Neuronal stem cell (in vitro differentiated cells): ENCODE data around the gene RPUSD1.

Experiments
- DNase-seq: peaks from one replicate; pipeline ENCODE4 v3.0.0-alpha.2; 2013; ENCODE audit warnings: low spot score
- H2AFZ ChIP-seq: one replicate; pipeline ENCODE4 v1.6.1; 2013; ENCODE audit warnings: mild to moderate bottlenecking, low read length, inconsistent platforms
- H2AK5ac ChIP-seq: 2 replicates; pipeline ENCODE4 v1.6.1; 2013; ENCODE audit warnings: low read depth, mild to moderate bottlenecking, inconsistent platforms, low read length, moderate library complexity, mixed read lengths
- H2BK120ac ChIP-seq: 2 replicates; pipeline ENCODE4 v1.6.1; 2013; ENCODE audit warnings: low read depth, mild to moderate bottlenecking, inconsistent platforms, low read length, moderate library complexity, mixed read lengths
- H2BK12ac ChIP-seq: one replicate; pipeline ENCODE4 v1.6.1; 2013; ENCODE audit warnings: low read length, inconsistent platforms
- H2BK15ac ChIP-seq: 2 replicates; pipeline ENCODE4 v1.6.1; 2013; ENCODE audit warnings: mild to moderate bottlenecking, low read length, inconsistent platforms, mixed read lengths
- H2BK5ac ChIP-seq: one replicate; pipeline ENCODE4 v1.6.1; 2013; ENCODE audit warnings: inconsistent platforms, mild to moderate bottlenecking, low read length, moderate library complexity
- H3K14ac ChIP-seq: one replicate; pipeline ENCODE4 v1.6.1; 2013; ENCODE audit warnings: low read length, inconsistent platforms
- H3K18ac ChIP-seq: 2 replicates; pipeline ENCODE4 v1.6.1; 2013; ENCODE audit warnings: low read length, inconsistent platforms
- H3K23ac ChIP-seq: 2 replicates; pipeline ENCODE4 v1.6.1; 2013; ENCODE audit warnings: low read depth, mild to moderate bottlenecking, mixed read lengths, low read length, inconsistent platforms; ENCODE audit not compliant: poor library complexity
- H3K27ac ChIP-seq: replicated peaks from 3 replicates; pipeline ENCODE4 v1.5.1; 2013; ENCODE audit warnings: low read length, inconsistent platforms
- H3K27me3 ChIP-seq, 3 experiments: 2 replicates each; pipeline ENCODE4 v1.6.1; 2013; ENCODE audit warnings: low read length in 3 of 3, mild to moderate bottlenecking in 2 of 3, inconsistent platforms in 1 of 3, low read depth in 1 of 3, mixed read lengths in 1 of 3, moderate library complexity in 1 of 3; ENCODE audit not compliant: control insufficient read depth in 3 of 3, insufficient read depth in 3 of 3
- H3K36me3 ChIP-seq, 2 donors: replicated peaks in 1 of 2; 2 replicates each; pipeline ENCODE4 v1.6.1; 2013; ENCODE audit warnings: low read length in 2 of 2; ENCODE audit not compliant: control insufficient read depth in 2 of 2, insufficient read depth in 2 of 2
- H3K4ac ChIP-seq: 2 replicates; pipeline ENCODE4 v1.6.1; 2013; ENCODE audit warnings: inconsistent platforms, mild to moderate bottlenecking, low read length, moderate library complexity
- H3K4me1 ChIP-seq, 2 donors: 1 replicate in 1 of 2; 2 replicates in 1 of 2; pipeline ENCODE4 v1.6.1; 2013; ENCODE audit warnings: low read length in 2 of 2, low read depth in 1 of 2; ENCODE audit not compliant: control insufficient read depth in 2 of 2, insufficient read depth in 1 of 2
- H3K4me2 ChIP-seq: one replicate; pipeline ENCODE4 v1.6.1; 2013; ENCODE audit warnings: mild to moderate bottlenecking, low read length, inconsistent platforms; ENCODE audit not compliant: insufficient read depth, poor library complexity, severe bottlenecking
- H3K4me3 ChIP-seq, 2 donors: 2 replicates each; pipeline ENCODE4 v1.5.1; 2013; ENCODE audit warnings: low read length in 2 of 2, mild to moderate bottlenecking in 2 of 2, inconsistent platforms in 1 of 2, moderate library complexity in 1 of 2
- H3K79me1 ChIP-seq: one replicate; pipeline ENCODE4 v1.6.1; 2013; ENCODE audit warnings: low read depth, mild to moderate bottlenecking, inconsistent platforms, low read length, moderate library complexity
- H3K9ac ChIP-seq: one replicate; pipeline ENCODE4 v1.6.1; 2013; ENCODE audit warnings: mild to moderate bottlenecking, low read depth, low read length, inconsistent platforms; ENCODE audit not compliant: poor library complexity
- H3K9me3 ChIP-seq, 2 donors: replicated peaks in 1 of 2; 2 replicates each; pipeline versions ENCODE3 to v1.6.1; 2013; ENCODE audit warnings: low read length in 2 of 2, mild to moderate bottlenecking in 2 of 2, inconsistent platforms in 1 of 2, low read depth in 1 of 2, mixed read lengths in 1 of 2, moderate library complexity in 1 of 2; ENCODE audit not compliant: control insufficient read depth in 2 of 2, insufficient read depth in 1 of 2
- H4K8ac ChIP-seq: one replicate; pipeline ENCODE4 v1.6.1; 2013; ENCODE audit warnings: low read depth, mild to moderate bottlenecking, inconsistent platforms, low read length, moderate library complexity
- H4K91ac ChIP-seq: one replicate; pipeline ENCODE4 v1.6.1; 2013; ENCODE audit warnings: low read length, low read depth, mild to moderate bottlenecking, inconsistent platforms; ENCODE audit not compliant: poor library complexity
- WGBS, 2 donors: extraction: QIAGEN DNeasy Blood & Tissue Kit; methylation state at CpG; one replicate each; pipeline ENCODE4 v1.1.7; 2013; ENCODE audit warnings: missing lambda C conversion rate in 2 of 2, mixed read lengths in 1 of 2; ENCODE audit not compliant: insufficient read length in 2 of 2, insufficient replicate concordance in 1 of 2; ENCODE audit errors: extremely low coverage in 2 of 2; 5-methylcytosine and 5-hydroxymethylcytosine counted together

RPUSD1 gene

DNA sequence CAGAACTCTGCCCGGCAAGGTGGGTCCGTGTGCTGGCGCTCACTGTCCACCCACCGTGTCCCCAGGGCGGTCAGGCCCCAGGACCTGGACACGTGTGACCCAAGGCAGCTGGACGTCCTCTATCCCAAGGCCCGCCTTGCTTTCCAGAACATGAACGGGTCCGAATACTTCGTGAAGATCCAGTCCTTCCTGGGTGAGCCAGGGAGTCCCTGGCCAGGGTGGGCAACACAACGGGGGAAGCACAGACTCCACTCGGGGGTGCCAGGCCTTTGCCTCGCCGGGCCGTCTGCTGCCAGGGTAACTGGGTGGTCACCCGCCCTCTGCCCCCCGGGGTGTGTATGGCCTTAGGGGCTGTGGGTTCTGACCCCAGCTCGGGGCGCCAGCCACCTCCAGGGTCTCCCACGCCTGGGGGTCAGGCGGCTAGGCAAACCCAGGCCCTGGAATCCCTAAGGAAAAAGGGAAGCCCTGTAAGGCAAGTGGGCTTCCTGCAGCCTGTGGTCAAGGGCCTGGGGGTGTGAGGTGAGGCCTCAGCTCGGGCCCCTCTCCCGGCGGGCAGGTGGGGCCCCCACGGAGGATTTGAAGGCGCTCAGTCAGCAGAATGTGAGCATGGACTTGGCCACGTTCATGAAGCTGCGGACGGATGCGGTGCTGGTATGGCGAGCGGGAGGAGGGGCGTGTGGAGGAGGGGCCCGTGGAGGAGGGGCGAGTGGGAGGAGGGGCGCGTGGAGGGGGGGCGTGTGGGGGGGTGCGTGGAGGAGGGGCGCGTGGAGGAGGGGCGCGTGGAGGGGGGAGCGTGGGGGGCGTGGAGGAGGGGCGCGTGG lies 21.2 kb downstream of the RPUSD1 start:
- Histone ChIP-seq H3K9ac (peak overlapping the region; percentile 44), H3K14ac (no peak overlapping the region), H3K27ac (no peak overlapping the region), H2BK12ac (peak overlapping the region; percentile 46), H4K91ac (no peak overlapping the region), H3K79me1 (peaks cover 3% of the 10 kb centered on the region), H2BK120ac (no peak overlapping the region), H2BK15ac (peak overlapping the region; percentile 93), H3K4me1 (peaks cover 0 to 10% of the 10 kb centered on the region in 2 donors), H4K8ac (no peak overlapping the region), H3K9me3 (no peaks in the 10 kb centered on the region), H2AFZ (no peak overlapping the region), H3K4ac (no peak overlapping the region), H3K27me3 (peaks cover 0 to 4% (median 0%) of the 10 kb centered on the region in 3 experiments), H3K36me3 (no peaks in the 10 kb centered on the region), H3K23ac (peak overlapping the region; percentile 23), H3K4me3 (no peak overlapping the region), H2BK5ac (peak overlapping the region; percentile 82), H3K4me2 (no peak overlapping the region), H3K18ac (peak overlapping the region; percentile 27), H2AK5ac (peak overlapping the region; percentile 90)
- no peak for DNase-seq
- WGBS, 2 donors: no CpG with 5 or more reads among the region's 48 CpGs

DNA sequence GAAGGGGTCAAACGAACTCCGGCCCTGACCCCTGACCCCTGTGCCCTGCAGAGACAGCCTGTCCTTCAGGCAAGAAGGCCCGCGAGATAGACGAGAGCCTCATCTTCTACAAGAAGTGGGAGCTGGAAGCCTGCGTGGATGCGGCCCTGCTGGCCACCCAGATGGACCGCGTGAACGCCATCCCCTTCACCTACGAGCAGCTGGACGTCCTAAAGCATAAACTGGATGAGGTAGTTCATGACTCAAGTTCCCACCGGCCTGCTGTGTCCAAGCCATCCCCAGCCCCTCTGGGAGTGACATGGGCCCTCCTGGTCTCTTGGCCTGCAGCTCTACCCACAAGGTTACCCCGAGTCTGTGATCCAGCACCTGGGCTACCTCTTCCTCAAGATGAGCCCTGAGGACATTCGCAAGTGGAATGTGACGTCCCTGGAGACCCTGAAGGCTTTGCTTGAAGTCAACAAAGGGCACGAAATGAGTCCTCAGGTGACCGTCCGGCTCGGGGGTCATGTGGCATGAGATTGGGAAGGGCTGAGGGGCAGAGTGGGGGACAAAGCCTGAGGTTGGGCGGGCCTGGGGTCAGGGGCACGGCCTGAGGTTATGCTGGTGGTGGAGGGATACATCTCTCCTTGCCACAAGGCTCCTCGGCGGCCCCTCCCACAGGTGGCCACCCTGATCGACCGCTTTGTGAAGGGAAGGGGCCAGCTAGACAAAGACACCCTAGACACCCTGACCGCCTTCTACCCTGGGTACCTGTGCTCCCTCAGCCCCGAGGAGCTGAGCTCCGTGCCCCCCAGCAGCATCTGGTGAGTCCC lies 22.0 kb downstream of the RPUSD1 start:
- H3K23ac ChIP-seq: peak overlapping the region; percentile 23
- H3K36me3 ChIP-seq: no peaks in the 10 kb centered on the region
- H3K9me3 ChIP-seq: no peaks in the 10 kb centered on the region
- peak overlapping the region; percentile 90 for H2AK5ac ChIP-seq
- H2AFZ ChIP-seq: no peak overlapping the region
- no peak overlapping the region for H3K4ac ChIP-seq
- H2BK120ac ChIP-seq: no peak overlapping the region
- H3K27ac ChIP-seq: no peak overlapping the region
- no CpG with 5 or more reads among the region's 29 CpGs for WGBS, 2 donors
- H3K18ac ChIP-seq: peak overlapping the region; percentile 13
- peaks cover 0 to 10% of the 10 kb centered on the region in 2 donors for H3K4me1 ChIP-seq
- H4K91ac ChIP-seq: no peak overlapping the region
- peak overlapping the region; percentile 73 for H2BK12ac ChIP-seq
- H4K8ac ChIP-seq: no peak overlapping the region
- peak overlapping the region; percentile 93 for H2BK15ac ChIP-seq
- H3K9ac ChIP-seq: no peak overlapping the region
- no peak for DNase-seq
- no peak overlapping the region for H3K4me3 ChIP-seq
- no peak overlapping the region for H3K14ac ChIP-seq
- H3K27me3 ChIP-seq: peaks cover 0 to 10% (median 0%) of the 10 kb centered on the region in 3 experiments
- no peak overlapping the region for H2BK5ac ChIP-seq
- peaks cover 5% of the 10 kb centered on the region for H3K79me1 ChIP-seq
- H3K4me2 ChIP-seq: no peak overlapping the region

DNA sequence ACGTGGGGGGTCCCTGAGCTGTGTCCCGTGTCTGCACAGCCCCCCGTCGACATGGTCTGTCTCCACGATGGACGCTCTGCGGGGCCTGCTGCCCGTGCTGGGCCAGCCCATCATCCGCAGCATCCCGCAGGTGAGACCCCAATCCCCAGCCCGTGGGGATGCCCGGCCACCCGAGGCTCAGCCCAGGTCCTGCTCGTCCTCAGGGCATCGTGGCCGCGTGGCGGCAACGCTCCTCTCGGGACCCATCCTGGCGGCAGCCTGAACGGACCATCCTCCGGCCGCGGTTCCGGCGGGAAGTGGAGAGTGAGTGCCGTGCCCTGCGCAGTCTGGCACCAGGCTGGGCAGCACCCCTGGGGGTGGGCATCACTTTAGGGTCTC lies 22.7 kb downstream of the RPUSD1 start:
- WGBS, 2 donors: no CpG with 5 or more reads among the region's 29 CpGs
- Histone ChIP-seq H2BK120ac (no peak overlapping the region), H3K4me3 (no peak overlapping the region), H3K27ac (no peak overlapping the region), H4K8ac (peak overlapping the region; percentile 65), H3K4me2 (no peak overlapping the region), H3K36me3 (no peaks in the 10 kb centered on the region), H2BK15ac (peak overlapping the region; percentile 85), H3K14ac (peak overlapping the region; percentile 71), H4K91ac (no peak overlapping the region), H3K9me3 (no peaks in the 10 kb centered on the region), H3K4ac (no peak overlapping the region), H2AK5ac (peak overlapping the region; percentile 90), H3K23ac (no peak overlapping the region), H2BK12ac (peak overlapping the region; percentile 73), H2BK5ac (no peak overlapping the region), H3K27me3 (peaks cover 0 to 11% (median 0%) of the 10 kb centered on the region in 3 experiments), H3K4me1 (peaks cover 3 to 14% of the 10 kb centered on the region in 2 donors), H3K9ac (peak overlapping the region; percentile 21), H3K79me1 (peaks cover 5% of the 10 kb centered on the region), H3K18ac (peak overlapping the region; percentile 80), H2AFZ (no peak overlapping the region)
- no peak for DNase-seq
